Mesenchymal stem cell (in vitro differentiated cells and primary cell): Measurements from ENCODE around the gene ARL15.

Experiments
- DNase-seq: peaks from one replicate; pipeline ENCODE4 v3.0.0-alpha.2; 2013
- H2AFZ ChIP-seq: one replicate; pipeline ENCODE4 v1.6.1; 2013; ENCODE audit warnings: low read depth, mild to moderate bottlenecking, control low read depth, inconsistent platforms, low read length, moderate library complexity
- H2AK5ac ChIP-seq: 2 replicates; pipeline ENCODE4 v1.6.1; 2013; ENCODE audit warnings: low read length, moderate library complexity, mild to moderate bottlenecking, inconsistent platforms; ENCODE audit not compliant: severe bottlenecking
- H2BK120ac ChIP-seq: one replicate; pipeline ENCODE4 v1.6.1; 2013; ENCODE audit warnings: low read depth, mild to moderate bottlenecking, inconsistent platforms, low read length, moderate library complexity
- H2BK12ac ChIP-seq, 2 experiments: one replicate each; pipeline ENCODE4 v1.6.1; 2013; ENCODE audit warnings: inconsistent platforms in 2 of 2, low read length in 2 of 2, mild to moderate bottlenecking in 2 of 2, moderate library complexity in 2 of 2, control low read depth in 1 of 2
- H2BK15ac ChIP-seq: one replicate; pipeline ENCODE4 v1.6.1; 2013; ENCODE audit warnings: mild to moderate bottlenecking, low read depth, inconsistent platforms; ENCODE audit not compliant: poor library complexity, severe bottlenecking
- H2BK5ac ChIP-seq: 2 replicates; pipeline ENCODE4 v1.6.1; 2013; ENCODE audit warnings: low read depth, mild to moderate bottlenecking, low read length, control low read depth, inconsistent platforms; ENCODE audit not compliant: poor library complexity, severe bottlenecking
- H3K14ac ChIP-seq, 2 experiments: one replicate each; pipeline ENCODE4 v1.6.1; 2013; ENCODE audit warnings: inconsistent platforms in 2 of 2, low read length in 2 of 2, control low read depth in 1 of 2, mild to moderate bottlenecking in 1 of 2, moderate library complexity in 1 of 2
- H3K18ac ChIP-seq, 2 experiments: one replicate each; pipeline ENCODE4 v1.6.1; 2013; ENCODE audit warnings: inconsistent platforms in 2 of 2, low read length in 2 of 2, control low read depth in 1 of 2, low read depth in 1 of 2, mild to moderate bottlenecking in 1 of 2
- H3K23ac ChIP-seq, 2 experiments: one replicate each; pipeline ENCODE4 v1.6.1; 2013; ENCODE audit warnings: inconsistent platforms in 2 of 2, low read length in 2 of 2, mild to moderate bottlenecking in 2 of 2, moderate library complexity in 2 of 2, control low read depth in 1 of 2
- H3K27ac ChIP-seq: 2 replicates; pipeline ENCODE4 v1.5.1; 2013; ENCODE audit warnings: mild to moderate bottlenecking, moderate library complexity, low read length, control low read depth, inconsistent platforms; ENCODE audit not compliant: poor library complexity, severe bottlenecking
- H3K27me3 ChIP-seq, 2 experiments: 2 replicates each; pipeline versions ENCODE4 v1.6.1 to v1.7.0; 2013; ENCODE audit warnings: low read length in 2 of 2, mild to moderate bottlenecking in 2 of 2, moderate library complexity in 2 of 2, control low read depth in 1 of 2, inconsistent platforms in 1 of 2; ENCODE audit not compliant: control insufficient read depth in 1 of 2, insufficient read depth in 1 of 2
- H3K36me3 ChIP-seq, 2 experiments: 2 replicates each; pipeline versions ENCODE4 v1.6.1 to v1.7.0; 2013; ENCODE audit warnings: low read length in 2 of 2, control low read depth in 1 of 2, inconsistent platforms in 1 of 2, low read depth in 1 of 2, mild to moderate bottlenecking in 1 of 2; ENCODE audit not compliant: insufficient read depth in 2 of 2, control insufficient read depth in 1 of 2
- H3K4ac ChIP-seq, 2 experiments: one replicate each; pipeline ENCODE4 v1.6.1; 2013; ENCODE audit warnings: inconsistent platforms in 2 of 2, low read length in 2 of 2, mild to moderate bottlenecking in 2 of 2, moderate library complexity in 2 of 2, control low read depth in 1 of 2, low read depth in 1 of 2
- H3K4me1 ChIP-seq: 2 replicates; pipeline ENCODE4 v1.6.1; 2013; ENCODE audit warnings: low read depth, low read length, control low read depth; ENCODE audit not compliant: control insufficient read depth, insufficient read depth
- H3K4me2 ChIP-seq: 2 replicates; pipeline ENCODE4 v1.6.1; 2013; ENCODE audit warnings: low read length, mild to moderate bottlenecking, inconsistent platforms; ENCODE audit not compliant: poor library complexity, severe bottlenecking
- H3K4me3 ChIP-seq, 2 experiments: 2 replicates each; pipeline versions ENCODE4 v1.5.1 to v1.7.0; 2013; ENCODE audit warnings: low read length in 2 of 2, mild to moderate bottlenecking in 2 of 2, control low read depth in 1 of 2, low read depth in 1 of 2; ENCODE audit not compliant: insufficient read depth in 1 of 2
- H3K79me1 ChIP-seq: replicated peaks from 2 replicates; pipeline ENCODE4 v1.6.1; 2013; ENCODE audit warnings: mild to moderate bottlenecking, control low read depth, low read length, inconsistent platforms; ENCODE audit not compliant: poor library complexity, severe bottlenecking
- H3K9ac ChIP-seq: 2 replicates; pipeline ENCODE4 v1.7.0; 2013; ENCODE audit warnings: mild to moderate bottlenecking, low read length, moderate library complexity
- H3K9me3 ChIP-seq: 2 replicates; pipeline ENCODE4 v1.7.0; 2013; ENCODE audit warnings: mild to moderate bottlenecking, low read length; ENCODE audit not compliant: control insufficient read depth
- H4K8ac ChIP-seq: one replicate; pipeline ENCODE4 v1.6.1; 2013; ENCODE audit warnings: inconsistent platforms, mild to moderate bottlenecking, low read length, moderate library complexity
- H4K91ac ChIP-seq: one replicate; pipeline ENCODE4 v1.6.1; 2013; ENCODE audit warnings: mild to moderate bottlenecking, low read length, inconsistent platforms
- WGBS: methylation state at CpG from one replicate; pipeline ENCODE4 v1.1.7; 2013; ENCODE audit warnings: mixed read lengths; 5-methylcytosine and 5-hydroxymethylcytosine counted together

Gene ARL15

DNA sequence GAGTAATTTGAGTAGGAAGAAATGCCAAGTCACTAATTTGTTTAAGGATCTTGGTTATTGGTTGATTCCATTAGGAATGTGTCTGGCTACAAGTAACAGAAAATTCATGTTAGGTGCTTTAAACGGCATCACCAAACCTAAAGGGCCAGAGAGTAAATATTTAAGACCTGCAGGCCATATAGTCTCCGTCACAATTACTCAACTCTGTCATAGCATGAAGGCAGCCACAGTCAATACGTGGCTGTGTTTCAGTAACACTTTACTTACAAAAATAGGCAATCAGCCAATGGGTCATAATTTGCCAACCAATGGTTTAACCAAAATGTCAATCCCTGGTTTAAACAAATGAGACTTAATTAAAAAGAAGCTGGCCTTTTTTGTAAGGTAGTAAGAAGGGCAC lies 98.5 kb downstream of the ARL15 start:
- no peak overlapping the region for H3K4ac ChIP-seq

GRCh38 chr5:54207566-54207965 lies 102.8 kb downstream of the ARL15 start:
- 75% methylated on average over 1 of the region's 1 CpG for WGBS

More for the DNA sequence above, 98.5 kb downstream of the ARL15 start:
- no peaks in the 10 kb centered on the region for H3K4me1 ChIP-seq
- H3K23ac ChIP-seq, result no peak overlapping the region
- no peak overlapping the region for H3K14ac ChIP-seq
- 100% methylated on average over 3 of the region's 3 CpGs for WGBS
- H2BK15ac ChIP-seq, result no peak overlapping the region
- no peak overlapping the region for H4K91ac ChIP-seq
- H3K27ac ChIP-seq, result no peak overlapping the region
- no peak overlapping the region for H3K4me2 ChIP-seq
- no peak overlapping the region for H2AFZ ChIP-seq
- H2BK12ac ChIP-seq, result no peak overlapping the region
- H3K9me3 ChIP-seq, result no peaks in the 10 kb centered on the region
- peaks cover 20% of the 10 kb centered on the region for H3K79me1 ChIP-seq
- H3K4me3 ChIP-seq, result no peak overlapping the region
- no peak overlapping the region for H3K9ac ChIP-seq
- H2AK5ac ChIP-seq, result no peak overlapping the region
- no peak overlapping the region for H2BK5ac ChIP-seq
- no peaks in the 10 kb centered on the region for H3K36me3 ChIP-seq
- H2BK120ac ChIP-seq, result no peak overlapping the region
- no peak for DNase-seq
- no peak overlapping the region for H3K18ac ChIP-seq
- H3K27me3 ChIP-seq, result no peaks in the 10 kb centered on the region
- H4K8ac ChIP-seq, result no peak overlapping the region

GRCh38 chr5:54206580-54207229 lies 103.7 kb downstream of the ARL15 start:
- Histone ChIP-seq H3K79me1 (peaks cover 15% of the 10 kb centered on the region), H4K91ac (no peak overlapping the region), H3K4me2 (no peak overlapping the region), H3K18ac (no peak overlapping the region), H3K4ac (no peak overlapping the region), H3K4me1 (peaks cover 2% of the 10 kb centered on the region), H2BK120ac (no peak overlapping the region), H3K36me3 (no peaks in the 10 kb centered on the region), H3K23ac (no peak overlapping the region), H2BK15ac (no peak overlapping the region), H3K9ac (no peak overlapping the region), H3K14ac (no peak overlapping the region), H3K9me3 (no peaks in the 10 kb centered on the region), H2BK12ac (no peak overlapping the region), H3K4me3 (no peak overlapping the region), H3K27me3 (no peaks in the 10 kb centered on the region), H2AK5ac (no peak overlapping the region), H3K27ac (no peak overlapping the region), H4K8ac (no peak overlapping the region), H2AFZ (no peak overlapping the region), H2BK5ac (no peak overlapping the region)
- WGBS, result 86% methylated on average over 7 of the region's 7 CpGs
- no peak for DNase-seq

More at GRCh38 chr5:54207566-54207965, 102.8 kb downstream of the ARL15 start:
- Histone ChIP-seq H3K9ac (no peak overlapping the region), H2BK5ac (no peak overlapping the region), H2BK12ac (no peak overlapping the region), H2AFZ (no peak overlapping the region), H3K27me3 (no peaks in the 10 kb centered on the region), H2AK5ac (no peak overlapping the region), H3K4me3 (no peak overlapping the region), H4K91ac (no peak overlapping the region), H3K18ac (no peak overlapping the region), H4K8ac (no peak overlapping the region), H3K36me3 (no peaks in the 10 kb centered on the region), H3K4ac (no peak overlapping the region), H3K27ac (no peak overlapping the region), H3K79me1 (peaks cover 18% of the 10 kb centered on the region), H2BK15ac (no peak overlapping the region), H3K14ac (no peak overlapping the region), H3K4me1 (peaks cover 2% of the 10 kb centered on the region), H3K23ac (no peak overlapping the region), H3K9me3 (no peaks in the 10 kb centered on the region), H2BK120ac (no peak overlapping the region), H3K4me2 (no peak overlapping the region)
- DNase-seq, result no peak

GRCh38 chr5:54205918-54206317 lies 104.5 kb downstream of the ARL15 start:
- no CpG with 5 or more reads among the region's 1 CpG for WGBS
- Histone ChIP-seq H3K4me2 (no peak overlapping the region), H3K36me3 (no peaks in the 10 kb centered on the region), H3K27me3 (no peaks in the 10 kb centered on the region), H3K4me3 (no peak overlapping the region), H3K4me1 (peaks cover 2% of the 10 kb centered on the region), H2AFZ (no peak overlapping the region), H2BK12ac (no peak overlapping the region), H3K9me3 (no peaks in the 10 kb centered on the region), H4K91ac (no peak overlapping the region), H4K8ac (no peak overlapping the region), H2AK5ac (no peak overlapping the region), H3K9ac (no peak overlapping the region), H3K18ac (no peak overlapping the region), H2BK15ac (no peak overlapping the region), H2BK120ac (no peak overlapping the region), H2BK5ac (no peak overlapping the region), H3K14ac (no peak overlapping the region), H3K23ac (no peak overlapping the region), H3K79me1 (peaks cover 19% of the 10 kb centered on the region), H3K27ac (no peak overlapping the region), H3K4ac (no peak overlapping the region)
- no peak for DNase-seq
